Loucy (cell line): ENCODE measurements around the gene MCC.

Source experiments
- CTCF ChIP-seq: fragments of 200-600 bp; sonication (generic); conservative IDR thresholded peaks from 2 replicates; pipeline ENCODE4 v1.5.1; 2014; ENCODE audit warnings: mild to moderate bottlenecking, antibody characterized with exemption, low read length
- EZH2phosphoT487 ChIP-seq: fragments of 200-600 bp; IDR thresholded peaks from 2 replicates; pipeline ENCODE4 v1.6.1; 2018; ENCODE audit warnings: antibody characterized with exemption, mild to moderate bottlenecking, moderate library complexity, borderline replicate concordance

- TF ChIP-seq CTCF (no peak), EZH2phosphoT487 (no peak)
Observed at GRCh38 chr5:113378081-113378480, 110.2 kb downstream of the MCC start.
